ENCODE results near the gene RABGGTA.

The RABGGTA gene

DNA sequence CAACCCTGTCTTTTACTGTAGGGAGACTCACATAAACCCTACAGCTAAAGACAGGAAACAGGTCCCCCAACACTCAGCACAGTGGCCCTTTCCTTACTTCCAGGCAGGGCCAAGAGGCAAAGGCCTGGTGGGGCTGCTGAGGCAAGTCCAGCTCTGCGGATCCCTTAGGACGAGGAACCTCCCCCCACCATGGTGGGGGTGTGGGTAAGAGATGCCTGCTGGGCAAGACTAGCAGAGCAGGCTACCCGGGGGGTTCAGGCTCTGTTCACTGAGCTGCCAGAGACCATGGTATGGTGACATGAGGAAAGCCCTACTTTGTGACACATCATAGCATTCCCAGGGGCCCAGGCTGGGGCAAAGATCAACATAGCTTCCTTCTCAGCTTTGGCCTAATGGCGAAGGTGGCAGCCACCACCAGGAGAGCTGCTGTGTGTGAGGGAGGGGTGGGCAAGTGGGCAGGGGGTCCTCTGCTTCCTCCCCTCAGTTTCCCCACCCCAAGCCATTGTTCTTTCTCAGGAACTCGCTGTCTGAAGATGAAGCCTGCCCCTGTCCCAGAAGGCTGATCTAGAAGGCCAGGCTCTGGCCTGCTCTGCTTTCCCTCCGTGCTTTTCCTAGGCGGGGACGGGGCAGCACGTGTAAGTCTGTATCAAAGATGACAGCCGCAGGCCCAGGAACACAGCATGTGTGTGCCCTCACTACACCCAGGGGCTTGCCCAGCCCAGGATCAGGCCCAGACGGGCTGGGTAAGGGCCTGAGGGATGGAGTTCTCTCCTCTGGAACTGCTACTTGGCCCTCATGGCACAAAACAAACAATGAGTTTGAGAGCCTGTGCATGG, 18.9 kb downstream of the RABGGTA start:
- Histone ChIP-seq H3K36me3 (ENCODE audit: control insufficient read depth, insufficient read depth, low read length) (no peaks in the 10 kb centered on the region), H3K9ac (no peak overlapping the region), H3K4me2 (ENCODE audit: low read length) (no peak overlapping the region), H3K27me3 (ENCODE audit: control insufficient read depth, insufficient read depth, low read length) (no peaks in the 10 kb centered on the region), H2AFZ (no peak overlapping the region), H3K79me2 (no peaks in the 10 kb centered on the region), H3K9me3 (ENCODE audit: control insufficient read depth, low read length) (no peaks in the 10 kb centered on the region), H3K4me3 (ENCODE audit: low read depth, low read length) (no peak overlapping the region), H3K27ac (no peak overlapping the region), H3K4me1 (no peaks in the 10 kb centered on the region)
- TF ChIP-seq, protein P1, sequence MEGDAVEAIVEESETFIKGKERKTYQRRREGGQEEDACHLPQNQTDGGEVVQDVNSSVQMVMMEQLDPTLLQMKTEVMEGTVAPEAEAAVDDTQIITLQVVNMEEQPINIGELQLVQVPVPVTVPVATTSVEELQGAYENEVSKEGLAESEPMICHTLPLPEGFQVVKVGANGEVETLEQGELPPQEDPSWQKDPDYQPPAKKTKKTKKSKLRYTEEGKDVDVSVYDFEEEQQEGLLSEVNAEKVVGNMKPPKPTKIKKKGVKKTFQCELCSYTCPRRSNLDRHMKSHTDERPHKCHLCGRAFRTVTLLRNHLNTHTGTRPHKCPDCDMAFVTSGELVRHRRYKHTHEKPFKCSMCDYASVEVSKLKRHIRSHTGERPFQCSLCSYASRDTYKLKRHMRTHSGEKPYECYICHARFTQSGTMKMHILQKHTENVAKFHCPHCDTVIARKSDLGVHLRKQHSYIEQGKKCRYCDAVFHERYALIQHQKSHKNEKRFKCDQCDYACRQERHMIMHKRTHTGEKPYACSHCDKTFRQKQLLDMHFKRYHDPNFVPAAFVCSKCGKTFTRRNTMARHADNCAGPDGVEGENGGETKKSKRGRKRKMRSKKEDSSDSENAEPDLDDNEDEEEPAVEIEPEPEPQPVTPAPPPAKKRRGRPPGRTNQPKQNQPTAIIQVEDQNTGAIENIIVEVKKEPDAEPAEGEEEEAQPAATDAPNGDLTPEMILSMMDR (IDR thresholded peaks at IDR 0.05) = no peak

DNA sequence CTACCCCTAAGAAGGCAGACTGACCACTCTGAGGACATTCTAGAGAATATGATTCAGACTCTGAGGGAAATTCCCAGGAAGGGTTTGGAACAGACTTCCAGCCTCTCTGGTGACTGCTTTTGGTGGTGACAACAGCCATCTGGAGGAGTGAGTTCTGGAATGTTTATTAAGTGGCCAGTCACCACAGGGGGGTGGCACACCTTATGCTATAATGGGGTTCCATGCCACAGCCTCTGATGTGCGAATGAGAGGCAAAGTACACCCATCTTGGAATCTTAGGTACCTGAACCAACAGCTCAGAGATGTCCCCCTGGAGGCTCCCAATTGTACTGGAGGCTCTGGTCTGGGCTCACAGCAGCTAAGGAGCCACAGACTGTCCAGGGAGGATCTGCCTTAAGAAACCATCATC, 19.5 kb downstream of the RABGGTA start:
- Histone ChIP-seq H3K79me2 (no peaks in the 10 kb centered on the region), H2AFZ (no peak overlapping the region), H3K9me3 (ENCODE audit: control insufficient read depth, low read length) (no peaks in the 10 kb centered on the region), H3K4me1 (no peaks in the 10 kb centered on the region), H3K4me2 (ENCODE audit: low read length) (no peak overlapping the region), H3K36me3 (ENCODE audit: control insufficient read depth, insufficient read depth, low read length) (no peaks in the 10 kb centered on the region), H3K27me3 (ENCODE audit: control insufficient read depth, insufficient read depth, low read length) (no peaks in the 10 kb centered on the region), H3K27ac (no peak overlapping the region), H3K9ac (no peak overlapping the region), H3K4me3 (ENCODE audit: low read depth, low read length) (no peak overlapping the region)
- TF ChIP-seq, protein P1 (IDR thresholded peaks at IDR 0.05) = no peak

DNA sequence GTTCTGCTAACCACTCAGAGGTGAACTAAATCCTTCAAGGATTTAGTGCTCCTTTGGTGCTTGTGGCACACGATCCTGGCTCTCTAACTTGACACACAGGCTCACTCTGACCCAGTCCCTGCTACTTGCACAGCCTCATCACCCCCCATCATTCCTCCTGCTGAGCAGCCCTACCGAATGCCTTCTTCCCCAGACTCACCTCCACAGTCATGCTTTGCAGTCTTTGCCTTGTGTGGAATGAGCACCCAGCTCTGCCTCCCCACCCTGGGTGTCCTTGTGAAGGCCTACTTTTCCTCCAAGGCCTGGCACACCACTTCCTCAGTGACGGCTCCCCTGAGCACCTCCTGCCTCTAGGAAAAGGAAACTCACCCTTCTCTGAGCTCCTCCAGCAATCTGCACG, 21.0 kb downstream of the RABGGTA start:
- Histone ChIP-seq H3K9me3 (ENCODE audit: control insufficient read depth, low read length) (no peaks in the 10 kb centered on the region), H3K9ac (no peak overlapping the region), H2AFZ (no peak overlapping the region), H3K4me1 (no peaks in the 10 kb centered on the region), H3K4me3 (ENCODE audit: low read depth, low read length) (no peak overlapping the region), H3K4me2 (ENCODE audit: low read length) (no peak overlapping the region), H3K36me3 (ENCODE audit: control insufficient read depth, insufficient read depth, low read length) (no peaks in the 10 kb centered on the region), H3K27me3 (ENCODE audit: control insufficient read depth, insufficient read depth, low read length) (no peaks in the 10 kb centered on the region), H3K79me2 (no peaks in the 10 kb centered on the region), H3K27ac (no peak overlapping the region)
- TF ChIP-seq, protein P1 (IDR thresholded peaks at IDR 0.05) = no peak

DNA sequence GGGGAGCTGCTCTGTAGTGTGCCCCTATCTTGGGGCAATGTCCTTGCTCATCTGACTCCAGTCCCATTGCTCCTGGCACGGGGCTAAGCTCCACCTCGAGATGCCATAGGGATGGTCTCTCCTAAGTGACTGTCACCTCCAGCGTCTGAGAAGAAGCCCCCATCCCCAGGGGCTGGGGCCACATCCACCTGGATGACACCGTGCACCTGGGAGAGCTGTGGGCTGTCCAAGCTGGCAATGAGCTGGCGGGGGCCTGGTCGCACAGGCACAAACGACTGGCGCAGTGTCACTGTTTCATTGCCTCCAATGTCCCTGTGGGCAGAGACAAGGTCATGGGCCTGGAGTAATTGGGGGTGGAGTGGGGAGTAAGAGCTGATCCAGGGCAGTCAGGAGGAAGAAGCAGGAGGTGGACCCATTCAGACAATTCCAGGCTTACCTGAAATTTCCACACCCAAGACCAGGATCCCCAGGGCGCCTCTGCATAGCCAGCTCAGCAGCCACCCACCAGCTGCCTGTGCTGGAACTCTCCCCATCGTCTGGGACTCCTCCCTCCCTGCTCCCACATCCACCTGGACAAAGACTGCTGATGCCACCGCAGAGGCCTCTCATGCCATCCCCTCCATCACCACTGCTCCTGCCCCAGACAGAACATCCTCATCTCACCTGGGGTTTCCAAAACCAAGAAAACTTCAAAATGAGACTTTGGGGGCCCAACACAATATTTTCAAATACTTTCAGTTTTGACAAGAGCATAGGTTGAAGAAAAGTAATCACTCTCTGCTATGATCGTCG, 22.0 kb downstream of the RABGGTA start:
- H3K27me3 ChIP-seq (ENCODE audit: control insufficient read depth, insufficient read depth, low read length) = no peaks in the 10 kb centered on the region
- H3K4me3 ChIP-seq (ENCODE audit: low read depth, low read length) = no peak overlapping the region
- TF ChIP-seq, protein P1 (IDR thresholded peaks at IDR 0.05) = no peak
- H2AFZ ChIP-seq = no peak overlapping the region
- H3K4me2 ChIP-seq (ENCODE audit: low read length) = no peak overlapping the region
- no peaks in the 10 kb centered on the region for H3K36me3 ChIP-seq (ENCODE audit: control insufficient read depth, insufficient read depth, low read length)
- no peaks in the 10 kb centered on the region for H3K9me3 ChIP-seq (ENCODE audit: control insufficient read depth, low read length)
- H3K27ac ChIP-seq = no peak overlapping the region
- no peaks in the 10 kb centered on the region for H3K4me1 ChIP-seq
- no peak overlapping the region for H3K9ac ChIP-seq
- H3K79me2 ChIP-seq = no peaks in the 10 kb centered on the region
